Measurements from ENCODE around the gene AXIN2.

AXIN2 gene

GRCh38 chr17:65553009-65553645, 8.3 kb downstream of the AXIN2 start:
- DNase-seq, result no peak

- DNase-seq, result no peak
Measured at GRCh38 chr17:65552214-65552613, 9.2 kb downstream of the AXIN2 start.

GRCh38 chr17:65551267-65552040, 10.0 kb downstream of the AXIN2 start:
- DNase-seq, result no peak

GRCh38 chr17:65550758-65551157, 10.7 kb downstream of the AXIN2 start:
- no peak for DNase-seq

- DNase-seq, result no peak
Measured at GRCh38 chr17:65550075-65550662, 11.3 kb downstream of the AXIN2 start.

- DNase-seq, result no peak
Measured at GRCh38 chr17:65548269-65548969, 13.0 kb downstream of the AXIN2 start.

GRCh38 chr17:65547253-65547670, 14.2 kb downstream of the AXIN2 start:
- no peak for DNase-seq

- DNase-seq, result no peak
Measured at GRCh38 chr17:65546579-65546978, 14.9 kb downstream of the AXIN2 start.

GRCh38 chr17:65545705-65546523, 15.5 kb downstream of the AXIN2 start:
- DNase-seq, result no peak

- DNase-seq, result no peak
Measured at GRCh38 chr17:65544672-65545071, 16.8 kb downstream of the AXIN2 start.

GRCh38 chr17:65542610-65543009, 18.8 kb downstream of the AXIN2 start:
- DNase-seq, result no peak

GRCh38 chr17:65542067-65542466, 19.4 kb downstream of the AXIN2 start:
- no peak for DNase-seq

- no peak for DNase-seq
Measured at GRCh38 chr17:65541453-65541852, 20.0 kb downstream of the AXIN2 start.

- no peak for DNase-seq
Measured at GRCh38 chr17:65539630-65540266, 21.7 kb downstream of the AXIN2 start.

GRCh38 chr17:65538675-65539529, 22.5 kb downstream of the AXIN2 start:
- DNase-seq, result no peak

GRCh38 chr17:65537845-65538674, 23.4 kb downstream of the AXIN2 start:
- DNase-seq, result peak; percentile 67

- no peak for DNase-seq
Measured at GRCh38 chr17:65537343-65537844, 24.1 kb downstream of the AXIN2 start.

- DNase-seq, result no peak
Measured at GRCh38 chr17:65536573-65537342, 24.7 kb downstream of the AXIN2 start.
